T47D (cell line): Measurements from ENCODE around the gene HOXA2.

Experiments
- DNase-seq, 2 experiments: peaks; one replicate each; pipeline versions ENCODE4 v3.0.0 to v3.0.0-alpha.2; 2011 to 2012; ENCODE audit warnings: low read depth in 1 of 2, low spot score in 1 of 2
- JUND ChIP-seq: IDR thresholded peaks from 2 replicates; pipeline ENCODE4 v1.6.1; 2012; ENCODE audit warnings: low read depth
- in situ Hi-C: cut with HindIII; loops from 2 replicates; pipeline ENCODE4 v1.10.0; 2016; ENCODE audit warnings: low sequenced_read_pairs, low pct_unique_long_range_greater_than_20kb

HOXA2 gene

DNA sequence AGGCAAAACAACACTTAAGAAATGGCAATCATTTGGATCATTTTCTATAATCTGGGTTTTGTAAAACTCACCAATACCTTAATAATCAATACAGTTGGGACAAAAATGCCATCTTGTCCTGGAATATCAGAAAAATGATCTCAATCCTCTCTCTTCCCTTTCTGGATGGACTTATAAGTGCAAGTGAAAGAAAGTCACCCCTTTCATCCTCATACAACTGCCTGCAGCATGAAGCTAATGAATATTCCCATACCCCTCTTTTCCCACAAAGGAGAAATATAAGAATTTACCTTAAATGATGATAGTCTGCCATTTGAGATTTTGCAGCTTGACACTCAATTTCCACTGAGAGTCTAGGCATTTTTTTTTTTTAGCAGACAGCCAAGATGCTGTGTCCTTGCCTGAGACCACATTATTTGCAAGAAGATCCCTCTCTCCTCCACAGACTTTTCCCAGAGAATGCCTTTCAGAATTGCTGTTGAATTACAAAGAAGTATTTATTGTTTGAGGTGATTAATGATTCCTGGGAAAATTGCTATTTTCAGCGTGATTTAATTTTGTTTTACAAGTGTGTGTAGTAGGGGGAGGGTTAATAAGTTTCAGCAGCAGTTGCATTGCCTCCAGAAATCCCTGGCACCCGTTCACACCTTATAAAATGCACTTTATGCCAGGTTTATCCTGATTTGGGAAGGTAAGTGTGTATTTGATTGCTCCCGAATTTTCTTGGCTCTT, 24.3 kb upstream of the HOXA2 start:
- no peak for TF ChIP-seq JUND
- DNase-seq = no peak
- in situ Hi-C loops = no loop called here

DNA sequence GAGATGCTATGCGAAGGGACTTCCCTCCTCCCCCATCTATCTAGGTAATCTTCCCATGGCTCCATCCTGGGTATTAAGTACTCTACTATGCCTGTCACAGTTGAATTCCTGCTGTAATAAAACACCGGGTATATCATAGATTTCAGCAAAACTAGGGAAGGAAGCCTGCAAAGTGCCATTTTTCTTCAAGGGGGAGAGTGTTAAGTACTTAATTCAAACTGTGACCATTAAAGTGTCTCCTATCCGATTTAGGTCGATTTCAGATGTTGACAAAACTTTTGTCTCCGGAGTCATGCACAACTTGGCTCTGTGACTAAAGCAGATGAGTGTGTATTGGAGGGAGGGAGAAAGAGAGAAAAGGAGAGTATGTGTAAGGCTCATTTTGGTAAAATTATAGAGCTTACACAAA, 23.5 kb upstream of the HOXA2 start:
- in situ Hi-C loops = no loop called here
- TF ChIP-seq JUND = no peak
- no peak for DNase-seq

- TF ChIP-seq JUND = no peak
- in situ Hi-C loops = no loop called here
- DNase-seq = no peak
Observed at GRCh38 chr7:27124902-27125689, 22.6 kb upstream of the HOXA2 start.

- in situ Hi-C loops = no loop called here
Observed at GRCh38 chr7:27124096-27124901, 21.8 kb upstream of the HOXA2 start.

GRCh38 chr7:27123477-27124053, 21.1 kb upstream of the HOXA2 start:
- TF ChIP-seq JUND = no peak
- DNase-seq = no peak
- in situ Hi-C loops = no loop called here

More at GRCh38 chr7:27124096-27124901, 21.8 kb upstream of the HOXA2 start:
- TF ChIP-seq JUND = no peak
- DNase-seq = no peak

GRCh38 chr7:27123007-27123476, 20.6 kb upstream of the HOXA2 start:
- DNase-seq = no peak
- TF ChIP-seq JUND = no peak
- in situ Hi-C loops = no loop called here

DNA sequence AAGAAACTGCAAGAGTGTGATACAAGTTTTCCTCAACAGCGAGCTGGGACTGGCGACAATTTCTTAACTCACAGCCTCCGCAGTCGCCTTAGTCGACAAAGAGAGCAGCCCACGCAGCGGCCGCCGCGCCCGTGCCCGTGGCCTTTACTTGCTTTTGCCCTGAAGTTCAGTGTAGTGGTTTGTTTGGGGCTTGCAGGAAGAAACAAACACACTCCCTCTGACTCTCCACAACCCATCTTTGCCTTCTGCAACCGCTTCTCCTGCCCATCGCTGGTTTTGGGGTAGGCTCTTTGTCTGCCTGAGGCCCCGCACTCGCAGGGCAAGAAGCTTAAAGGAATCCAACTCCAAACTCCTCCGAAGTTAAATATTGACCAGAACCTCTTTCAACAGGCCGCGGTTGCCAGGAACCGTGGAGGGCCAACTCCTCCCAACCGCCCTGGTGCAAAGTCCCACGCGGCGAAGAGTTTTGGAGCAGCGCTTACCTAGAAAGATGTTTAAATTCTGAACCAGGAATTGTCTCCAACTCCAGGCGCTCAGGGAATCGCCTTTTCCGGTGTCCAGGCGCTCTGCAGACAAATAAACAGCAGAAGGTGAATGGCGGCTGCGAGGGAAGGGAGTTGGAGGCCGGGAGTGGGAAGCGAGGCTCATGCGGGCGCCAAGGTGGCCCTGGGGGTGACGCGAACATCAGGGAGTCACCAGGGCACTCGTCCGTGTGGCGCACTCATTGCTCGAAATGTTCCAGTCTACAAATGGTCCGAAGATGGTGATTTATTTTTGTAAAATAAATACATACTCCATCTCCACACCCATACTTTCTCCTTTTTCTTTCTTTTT, 19.8 kb upstream of the HOXA2 start:
- in situ Hi-C loops = no loop called here
- no peak for TF ChIP-seq JUND
- no peak for DNase-seq

DNA sequence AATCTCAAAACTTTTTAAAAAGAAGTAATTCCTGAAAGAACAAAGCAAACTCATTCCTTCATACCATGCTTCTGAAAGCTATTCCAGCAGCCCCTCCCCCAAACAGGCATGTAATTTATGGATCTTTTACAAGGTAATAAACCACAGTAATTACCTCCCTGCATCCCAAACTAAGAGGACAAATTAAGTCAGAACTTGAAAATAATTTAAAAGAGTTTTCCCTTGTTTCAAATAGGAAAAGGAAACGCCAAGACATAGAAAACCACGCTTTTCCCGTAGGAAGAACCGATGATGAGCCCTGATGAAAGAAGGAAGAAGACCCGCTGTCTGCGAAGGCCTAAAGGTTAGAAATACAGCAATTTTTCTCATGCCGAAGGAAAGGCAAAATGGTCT, 19.2 kb upstream of the HOXA2 start:
- DNase-seq = no peak
- no peak for TF ChIP-seq JUND
- in situ Hi-C loops = no loop called here

DNA sequence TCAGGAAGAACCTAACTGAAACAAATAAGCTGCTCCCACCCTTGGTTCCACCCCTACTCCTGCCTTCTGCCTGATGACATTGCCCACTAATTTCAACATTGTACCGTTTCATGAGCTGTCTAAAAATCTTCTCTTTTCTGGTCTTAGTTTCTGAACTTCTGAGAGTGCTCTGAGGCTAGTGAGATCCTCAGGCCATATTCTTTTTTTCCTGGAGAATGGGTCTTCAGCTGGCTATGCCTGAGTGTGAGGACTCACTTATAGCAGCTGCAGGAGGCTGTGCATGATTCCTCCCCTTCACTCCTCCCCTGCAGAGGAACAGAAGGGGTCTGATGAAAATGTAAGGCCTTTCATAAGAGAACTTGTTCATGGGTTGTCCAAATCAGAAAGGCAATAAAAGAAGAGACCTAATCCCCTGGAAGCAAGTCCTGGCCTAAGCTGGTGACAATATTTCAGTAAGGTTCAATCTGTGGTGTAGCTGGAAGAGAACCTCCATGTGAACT, 17.0 kb upstream of the HOXA2 start:
- DNase-seq = no peak
- TF ChIP-seq JUND = no peak
- in situ Hi-C loops = no loop called here

DNA sequence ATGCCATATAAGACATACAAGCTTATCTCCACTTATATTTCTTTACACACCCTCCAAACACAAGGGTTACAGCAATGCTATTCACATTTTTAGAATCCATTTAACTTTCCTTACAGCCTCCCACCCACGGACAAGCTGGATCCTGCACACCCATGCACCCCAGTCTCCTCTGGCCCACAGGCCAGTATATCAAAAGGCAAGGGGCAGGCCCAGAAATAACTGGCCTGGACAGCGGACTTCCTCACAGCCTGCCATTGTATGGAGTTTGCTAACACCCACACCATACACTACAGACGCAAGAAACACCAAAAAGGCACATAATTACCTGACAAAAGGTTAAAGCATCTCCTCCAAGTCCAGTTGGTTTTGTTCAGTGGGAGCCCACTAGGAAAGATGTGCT, 16.1 kb upstream of the HOXA2 start:
- TF ChIP-seq JUND = no peak
- DNase-seq = no peak
- in situ Hi-C loops = no loop called here

- no peak for DNase-seq
- no peak for TF ChIP-seq JUND
- in situ Hi-C loops = no loop called here
Observed at GRCh38 chr7:27117887-27118491, 15.5 kb upstream of the HOXA2 start.
